T-helper 22 cell (primary cell): ENCODE results near the gene ICA1L.

Experiments used
- DNase-seq: peaks from one replicate; pipeline ENCODE4 v3.0.0-alpha.2; 2020; ENCODE audit warnings: low read depth

Gene ICA1L

DNA sequence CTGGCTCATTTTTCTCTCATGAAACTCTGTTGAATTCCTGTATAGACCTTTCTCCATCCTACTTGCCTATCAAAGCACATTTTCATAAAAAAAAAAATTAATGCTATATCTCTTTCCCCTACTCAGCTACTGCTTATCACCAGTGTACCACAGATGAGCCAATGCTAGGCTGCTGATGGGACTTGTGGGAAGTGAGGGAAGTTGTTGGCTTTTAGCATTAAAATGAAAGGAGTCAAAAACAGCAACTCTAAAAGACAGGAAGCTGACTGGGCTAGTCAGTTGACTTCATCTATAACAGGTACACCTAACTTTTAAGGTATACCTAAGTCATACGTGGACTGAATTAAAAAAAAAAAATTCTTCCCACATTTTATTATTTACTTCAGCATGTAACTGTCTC lies 134.7 kb downstream of the ICA1L start:
- DNase-seq = no peak

DNA sequence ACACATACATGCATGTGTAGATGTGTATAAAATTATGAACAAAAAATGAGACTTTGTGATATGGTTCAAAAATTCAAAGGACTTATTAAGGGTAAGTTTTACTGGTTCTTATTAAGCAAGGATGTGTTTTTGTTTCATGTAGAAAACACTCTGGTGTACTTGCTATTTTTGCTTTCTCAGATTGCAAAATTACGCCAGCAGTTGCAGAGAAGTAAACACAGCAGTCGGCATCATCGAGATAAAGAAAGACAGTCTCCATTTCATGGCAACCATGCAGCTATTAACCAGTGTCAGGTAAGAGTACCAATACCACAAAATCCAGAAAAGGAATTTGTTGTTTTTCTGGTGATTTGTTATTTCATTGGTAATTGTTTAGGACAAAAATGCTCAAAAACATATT lies 145.5 kb downstream of the ICA1L start:
- DNase-seq = no peak

DNA sequence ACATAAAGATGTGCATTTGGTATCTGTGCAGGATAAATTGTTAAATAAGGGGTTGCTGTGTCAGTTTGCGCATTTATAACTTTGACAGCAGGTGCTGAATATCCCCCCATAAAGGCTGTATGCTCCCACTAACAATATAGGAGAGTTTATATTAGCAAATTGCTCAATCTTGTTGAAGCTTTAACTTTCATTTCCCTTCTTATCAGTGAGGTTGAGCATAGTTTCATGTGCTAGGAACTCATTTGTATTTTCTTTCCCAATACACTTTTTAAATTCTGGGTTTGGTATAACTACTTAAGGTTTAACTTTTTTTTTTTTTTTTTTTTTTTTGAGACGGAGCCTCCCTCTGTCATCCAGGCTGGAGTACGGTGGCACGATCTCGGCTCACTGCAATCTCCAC lies 147.8 kb downstream of the ICA1L start:
- DNase-seq = no peak
